Activated effector memory CD4-positive, alpha-beta T cell treated with Interleukin-2 at 50 U/mL for 16 hours (primary cell): Measurements from ENCODE around the gene ACOXL.
"Not testable (repeated sequence)": the region's sequence is repeated elsewhere in the genome, so short reads cannot be mapped to it uniquely, and the experiment has no call there.

Experiments
- DNase-seq: peaks from one replicate; pipeline ENCODE4 v3.0.0-alpha.2; 2020

The ACOXL gene

DNA sequence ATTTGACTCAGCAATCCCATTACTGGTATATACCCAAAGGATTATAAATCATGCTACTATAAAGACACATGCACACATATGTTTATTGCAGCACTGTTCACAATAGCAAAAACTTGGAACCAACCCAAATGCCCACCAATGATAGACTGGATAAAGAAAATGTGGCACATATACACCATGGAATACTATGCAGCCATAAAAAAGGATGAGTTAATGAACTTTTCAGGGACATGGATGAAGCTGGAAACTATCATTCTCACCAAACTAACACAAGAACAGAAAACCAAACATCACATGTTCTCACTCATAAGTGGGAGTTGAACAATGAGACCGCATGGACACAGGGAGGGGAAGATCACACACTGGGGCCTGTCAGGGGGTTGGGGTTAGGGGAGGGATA, 350.3 kb downstream of the ACOXL start:
- DNase-seq, result not testable (repeated sequence)

- no peak for DNase-seq
Measured at GRCh38 chr2:111091811-111092211, 359.4 kb downstream of the ACOXL start.

- no peak for DNase-seq
Measured at GRCh38 chr2:111094691-111095090, 362.3 kb downstream of the ACOXL start.

DNA sequence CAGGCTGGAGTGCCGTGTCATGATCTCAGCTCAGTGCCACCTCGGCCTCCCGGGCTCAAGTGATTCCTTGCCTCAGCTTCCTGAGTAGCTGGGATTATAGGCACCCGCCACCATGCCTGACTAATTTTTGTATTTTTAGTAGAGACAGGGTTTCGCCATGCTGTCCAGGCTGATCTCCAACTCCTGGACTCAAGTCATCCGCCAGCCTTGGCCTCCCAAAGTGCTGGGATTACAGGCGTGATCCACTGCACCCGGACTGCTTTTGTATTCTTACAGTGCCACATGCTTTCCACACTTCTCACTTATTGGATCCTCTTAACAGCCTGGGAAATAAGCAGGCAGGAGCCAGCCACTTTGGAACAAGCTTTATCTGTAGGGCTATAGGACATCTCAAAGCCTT, 363.1 kb downstream of the ACOXL start:
- no peak for DNase-seq

DNA sequence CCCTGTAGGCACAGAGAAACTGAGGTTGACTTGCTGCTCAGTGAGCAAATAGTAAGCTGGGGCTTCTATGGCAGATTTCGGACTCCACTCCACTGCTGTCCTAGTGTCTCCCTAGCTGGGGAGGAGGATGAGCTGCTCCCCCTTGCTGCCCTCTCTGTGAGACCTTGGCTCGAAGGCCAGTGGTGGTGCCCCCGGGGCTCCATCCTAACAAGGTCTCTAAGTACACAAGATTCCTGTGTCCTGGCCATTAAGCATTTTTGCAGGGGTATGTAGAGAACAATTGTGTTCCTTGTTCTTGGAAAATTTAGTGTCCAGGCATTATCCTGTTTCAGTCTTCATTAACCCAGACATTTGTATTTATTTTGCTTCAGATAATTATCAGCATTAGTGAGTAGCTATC, 367.0 kb downstream of the ACOXL start:
- DNase-seq, result no peak

- DNase-seq, result no peak
Measured at GRCh38 chr2:111100087-111100764, 367.9 kb downstream of the ACOXL start.

DNA sequence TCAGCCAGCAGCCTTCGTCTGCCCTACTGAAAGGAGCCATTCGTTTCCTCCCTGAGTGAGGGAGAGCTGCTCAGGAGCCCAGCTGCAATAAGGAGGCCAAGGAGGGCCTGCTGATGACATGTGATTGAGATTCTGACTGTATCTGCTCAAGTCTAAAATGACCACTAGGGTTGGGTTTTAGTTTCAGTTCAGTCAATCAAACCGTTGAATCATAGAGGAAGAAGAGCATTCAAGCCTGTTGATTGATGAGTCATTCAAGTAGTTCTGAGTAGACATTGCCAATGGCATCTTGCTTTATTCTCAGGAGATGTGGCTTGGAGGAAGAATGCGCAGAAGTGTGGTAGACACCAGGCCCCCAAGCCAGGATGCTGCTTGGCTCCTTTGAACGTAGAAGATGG, 368.4 kb downstream of the ACOXL start:
- no peak for DNase-seq

DNA sequence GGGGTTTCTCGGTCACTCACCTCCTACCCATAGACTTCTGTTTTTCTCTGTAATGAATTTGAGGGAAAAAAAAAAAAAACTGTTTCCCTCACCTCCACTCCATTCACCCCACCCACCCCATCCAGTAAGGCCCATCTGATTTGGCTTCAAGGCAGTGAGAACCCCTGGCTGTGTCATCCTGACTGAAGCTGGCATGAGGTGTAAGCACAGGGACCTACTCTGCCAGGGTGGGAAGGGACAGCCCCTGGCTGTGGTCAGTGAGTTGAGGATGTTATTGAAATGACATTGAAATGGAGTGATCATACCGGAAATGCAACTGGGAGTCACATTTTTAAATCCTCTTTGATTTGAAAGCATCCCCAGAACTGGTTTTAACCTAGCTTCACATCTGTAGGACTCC, 369.2 kb downstream of the ACOXL start:
- no peak for DNase-seq

DNA sequence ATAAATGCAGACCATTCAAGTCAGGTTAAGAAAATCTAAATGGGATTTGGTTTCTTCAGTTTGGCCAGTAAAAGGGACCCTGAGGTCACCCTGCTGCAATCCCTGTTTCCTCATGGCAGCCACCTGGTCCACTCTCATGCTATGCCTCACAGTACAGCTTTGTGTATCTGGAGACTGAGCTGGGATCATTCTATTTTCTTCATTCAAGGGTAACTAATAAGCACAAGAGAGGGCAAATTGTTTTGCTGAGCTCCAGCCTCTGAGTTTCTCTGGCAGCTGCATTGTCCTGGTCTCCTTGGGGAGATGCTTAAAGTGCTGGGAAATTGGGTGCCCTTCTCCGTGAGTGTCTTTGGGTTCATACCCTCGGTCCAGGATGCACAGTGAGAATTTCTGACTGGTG, 369.8 kb downstream of the ACOXL start:
- no peak for DNase-seq

DNA sequence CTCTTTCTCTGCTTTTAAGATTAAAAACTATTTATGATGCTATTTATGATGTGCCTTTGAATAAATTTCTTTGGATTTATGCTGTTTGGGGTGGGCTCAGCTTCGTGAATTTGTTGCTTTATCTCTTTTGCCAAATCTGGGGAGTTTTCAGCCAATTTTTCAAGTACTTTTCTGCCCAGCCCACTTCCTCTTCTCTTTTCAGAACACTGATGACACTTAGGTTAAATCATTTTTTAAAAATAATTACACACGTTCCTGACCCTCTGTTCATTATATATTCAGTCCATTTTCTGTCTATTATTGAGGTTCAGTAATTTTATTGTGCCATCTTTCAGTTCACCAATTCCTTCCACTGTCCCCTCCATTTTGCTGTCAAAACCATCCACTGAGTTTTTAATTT, 373.6 kb downstream of the ACOXL start:
- no peak for DNase-seq

DNA sequence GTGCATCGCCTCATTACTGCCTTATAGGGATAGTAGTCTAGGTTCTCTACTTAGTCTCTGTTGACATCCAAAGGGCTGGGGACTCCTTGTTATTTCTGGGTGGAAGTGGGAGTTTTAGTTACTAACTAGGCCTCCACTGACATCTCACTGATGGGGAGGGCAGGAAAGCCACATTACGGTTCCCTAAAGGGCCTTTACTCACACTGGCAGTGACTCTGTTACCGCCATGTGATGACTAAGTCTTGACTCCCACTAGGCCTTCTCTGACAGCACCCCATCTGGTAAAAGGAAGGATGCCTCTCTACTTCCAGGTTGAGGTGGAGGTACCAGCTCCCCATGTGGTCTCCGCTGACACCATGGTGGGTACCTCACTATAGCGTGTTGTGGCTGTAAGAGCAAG, 374.3 kb downstream of the ACOXL start:
- no peak for DNase-seq

- no peak for DNase-seq
Measured at GRCh38 chr2:111108745-111109271, 376.4 kb downstream of the ACOXL start.

DNA sequence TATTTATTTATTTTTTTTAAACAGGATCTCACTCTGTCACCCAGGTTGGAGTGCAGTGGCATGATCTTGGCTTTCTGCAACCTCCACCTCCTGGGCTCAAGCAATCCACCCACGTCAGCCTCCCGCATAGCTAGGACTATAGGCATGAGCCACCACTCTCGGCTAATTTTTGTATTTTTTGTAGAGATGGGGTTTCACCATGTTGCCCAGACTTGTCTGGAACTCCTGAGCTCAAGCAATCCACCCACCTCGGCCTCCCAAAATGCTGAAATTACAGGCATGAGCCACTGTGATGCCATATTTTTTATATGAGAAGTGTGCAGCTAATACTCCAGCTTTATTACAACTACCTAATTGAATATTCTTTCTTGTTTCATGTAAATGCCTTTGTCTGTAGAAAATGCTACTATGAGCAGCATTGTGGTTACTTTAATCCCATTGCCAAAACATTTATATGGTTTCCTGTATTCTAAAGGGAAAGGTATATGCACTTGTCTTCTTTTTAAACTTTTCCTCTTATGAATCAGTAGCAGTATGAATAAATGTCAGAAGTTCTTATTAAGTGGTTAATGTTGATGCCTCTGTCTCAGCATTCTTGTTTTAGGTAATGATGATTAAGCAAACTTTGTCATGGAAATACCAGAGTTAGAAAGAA, 378.9 kb downstream of the ACOXL start:
- DNase-seq, result no peak

DNA sequence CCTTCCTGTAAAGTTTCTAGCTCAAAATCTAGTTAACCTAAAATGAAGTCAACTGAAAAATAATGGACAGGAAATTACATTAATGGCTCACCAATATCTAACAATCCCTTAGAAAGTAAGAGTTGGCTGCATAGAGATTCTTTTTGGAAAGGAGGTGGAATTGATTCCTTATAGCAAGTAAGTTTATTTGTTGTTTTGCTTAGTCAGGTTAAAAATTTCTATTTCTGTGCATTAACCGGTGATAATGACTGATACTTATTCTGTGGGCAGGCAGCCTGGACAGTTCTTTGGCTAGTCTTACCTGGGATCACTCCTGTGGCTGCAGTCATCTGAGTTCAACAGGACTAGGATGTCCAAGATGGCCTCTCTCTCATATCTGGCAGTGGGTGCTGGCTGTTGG, 381.5 kb downstream of the ACOXL start:
- no peak for DNase-seq

DNA sequence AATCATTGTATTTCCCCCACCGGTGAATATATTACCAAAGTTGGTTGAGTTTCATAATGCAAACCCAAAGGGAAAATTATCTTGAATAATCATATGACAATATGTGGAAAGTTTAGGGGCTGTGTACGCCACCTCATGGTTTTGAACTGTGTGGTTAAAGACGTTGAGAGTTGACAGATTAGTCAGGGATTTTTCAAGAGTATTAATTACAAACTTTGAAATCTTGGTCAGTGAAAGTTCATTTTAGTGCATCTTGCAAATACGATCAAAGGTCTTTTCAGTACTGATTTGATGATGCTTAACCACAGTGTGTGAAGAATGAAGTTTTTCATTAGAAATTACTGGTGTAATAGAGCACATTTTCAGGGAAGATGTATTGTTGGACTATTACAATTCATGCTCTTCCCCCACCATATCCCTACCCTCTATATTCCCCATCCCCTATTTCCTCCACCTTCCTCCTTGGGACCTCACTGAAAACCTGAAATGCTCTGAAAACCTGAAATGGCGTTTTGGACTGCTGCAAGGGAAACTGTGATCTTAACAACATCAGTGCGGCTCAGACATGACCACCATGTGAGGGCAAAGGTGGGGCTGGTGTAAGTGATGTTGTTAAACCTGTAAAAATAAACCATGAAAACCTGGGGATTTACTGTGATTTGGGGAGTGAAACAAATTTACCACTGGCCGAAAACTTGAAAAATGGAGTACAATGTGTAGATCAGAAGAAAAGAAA, 383.8 kb downstream of the ACOXL start:
- DNase-seq, result no peak

- peak; percentile 57 for DNase-seq
Measured at GRCh38 chr2:111116843-111117597, 384.6 kb downstream of the ACOXL start.

- DNase-seq, result no peak
Measured at GRCh38 chr2:111117598-111118480, 385.5 kb downstream of the ACOXL start.

DNA sequence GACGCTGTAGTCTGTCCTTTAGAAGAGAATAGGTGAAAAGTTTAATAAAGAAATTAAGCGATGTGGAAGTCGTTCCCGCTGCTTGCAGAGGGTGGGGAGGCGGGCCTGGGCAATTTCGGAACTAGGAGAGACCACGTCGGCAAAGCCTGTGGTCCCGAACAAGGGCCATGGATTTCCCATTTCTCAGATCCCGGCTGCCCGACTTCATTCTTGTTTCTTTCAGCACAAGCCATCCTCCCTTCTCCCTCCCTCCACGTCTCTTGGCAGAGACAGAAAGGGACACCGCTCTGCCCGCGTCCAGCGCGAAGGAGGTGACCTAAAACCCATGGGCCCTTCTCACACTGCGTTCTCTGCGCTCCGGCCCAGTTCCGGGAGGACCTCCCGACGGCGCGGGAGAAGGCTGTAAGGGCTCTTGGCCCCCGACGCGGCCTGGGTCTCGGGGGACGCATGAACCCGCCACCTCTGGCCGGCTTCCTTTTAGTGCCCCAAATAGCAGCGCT, 386.2 kb downstream of the ACOXL start:
- DNase-seq, result peak; percentile 2

GRCh38 chr2:111118981-111119821, 386.8 kb downstream of the ACOXL start:
- peak; percentile 27 for DNase-seq

- DNase-seq, result no peak
Measured at GRCh38 chr2:111119822-111120252, 387.5 kb downstream of the ACOXL start.
